H1 (cell line): Measurements from ENCODE around the gene RPS6KA2. TPM values are rescaled to one million over a fixed set of nuclear protein-coding genes. Genes with fewer than 3 reads are reported as not detected.

ENCODE experiments used
- CTCF ChIA-PET: fragments of 300-600 bp; sonication (Branson Sonifier 250); formaldehyde crosslinking; loops from one replicate; lab custom pipeline; 2021; ENCODE audit not compliant: partially characterized antibody; lab: Charles Lee
- POLR2A ChIA-PET: fragments of 300-600 bp; sonication (Branson Sonifier 250); formaldehyde crosslinking; loops from one replicate; lab custom pipeline; 2021; ENCODE audit warnings: inconsistent platforms; ENCODE audit not compliant: partially characterized antibody; lab: Charles Lee
- DNase-seq, 2 experiments: peaks; one replicate each; pipeline versions ENCODE4 v3.0.0 to v3.0.0-alpha.2; 2010 to 2022; ENCODE audit warnings: low spot score in 2 of 2, low read depth in 1 of 2, mixed read lengths in 1 of 2
- FAIRE-seq: peaks from 2 replicates; lab custom pipeline; 2011; peaks lifted over from hg19 to GRCh38; lab: Jason Lieb, UNC
- H2AFZ ChIP-seq: 2 replicates; pipeline ENCODE4 v1.8.1; 2012; ENCODE audit warnings: low read length, inconsistent platforms
- H2AK5ac ChIP-seq: 2 replicates; pipeline ENCODE4 v1.6.1; 2013; ENCODE audit warnings: low read depth, low read length
- H2BK120ac ChIP-seq: replicated peaks from 2 replicates; pipeline ENCODE3; 2013; ENCODE audit warnings: low read depth, low read length, inconsistent platforms
- H2BK12ac ChIP-seq: 2 replicates; pipeline ENCODE4 v1.6.1; 2013; ENCODE audit warnings: low read depth, low read length
- H2BK15ac ChIP-seq: 2 replicates; pipeline ENCODE4 v1.6.1; 2013; ENCODE audit warnings: low read length
- H2BK20ac ChIP-seq: 2 replicates; pipeline ENCODE4 v1.6.1; 2013; ENCODE audit warnings: low read length
- H2BK5ac ChIP-seq: 2 replicates; pipeline ENCODE4 v1.6.1; 2013; ENCODE audit warnings: low read depth, low read length
- H3K14ac ChIP-seq: 2 replicates; pipeline ENCODE4 v1.6.1; 2013; ENCODE audit warnings: inconsistent platforms; ENCODE audit not compliant: insufficient read length
- H3K18ac ChIP-seq: 2 replicates; pipeline ENCODE4 v1.6.1; 2013; ENCODE audit warnings: low read length; ENCODE audit errors: extremely low read depth
- H3K23ac ChIP-seq: 2 replicates; pipeline ENCODE4 v1.6.1; 2013; ENCODE audit warnings: inconsistent platforms; ENCODE audit not compliant: insufficient read length
- H3K23me2 ChIP-seq: 2 replicates; pipeline ENCODE4 v1.6.1; 2013; ENCODE audit warnings: low read depth, low read length
- H3K27ac ChIP-seq: 2 replicates; pipeline ENCODE4 v1.6.1; 2011; ENCODE audit warnings: low read depth, low read length, inconsistent platforms
- H3K27me3 ChIP-seq, 4 experiments: replicated peaks in 1 of 4; 1 replicate in 1 of 4; 2 replicates in 3 of 4; pipeline versions ENCODE4 v1.6.1 to v1.8.1; 2011 to 2013; ENCODE audit warnings: low read length in 3 of 4, mild to moderate bottlenecking in 3 of 4, inconsistent platforms in 2 of 4, mixed read lengths in 2 of 4, moderate library complexity in 1 of 4; ENCODE audit not compliant: control insufficient read depth in 3 of 4, insufficient read depth in 3 of 4; ENCODE audit errors: extremely low read depth in 1 of 4
- H3K36me3 ChIP-seq, 4 experiments: 2 replicates each; pipeline versions ENCODE4 v1.6.1 to v1.8.1; 2011 to 2013; ENCODE audit warnings: mild to moderate bottlenecking in 4 of 4, low read length in 3 of 4, moderate library complexity in 2 of 4, control low read depth in 1 of 4, inconsistent platforms in 1 of 4; ENCODE audit not compliant: insufficient read depth in 4 of 4, control insufficient read depth in 2 of 4
- H3K4ac ChIP-seq: replicated peaks from 2 replicates; pipeline ENCODE3; 2013; ENCODE audit warnings: low read length, low read depth, mixed read lengths, inconsistent platforms; ENCODE audit not compliant: insufficient read length
- H3K4me1 ChIP-seq, 4 experiments: replicated peaks in 1 of 4; 1 replicate in 1 of 4; 2 replicates in 3 of 4; pipeline versions ENCODE4 v1.6.1 to v1.8.1; 2011 to 2013; ENCODE audit warnings: low read length in 3 of 4, inconsistent platforms in 2 of 4, mixed read lengths in 1 of 4; ENCODE audit not compliant: insufficient read depth in 4 of 4, control insufficient read depth in 3 of 4
- H3K4me2 ChIP-seq, 2 experiments: 2 replicates each; pipeline versions ENCODE4 v1.6.1 to v1.8.1; 2011 to 2013; ENCODE audit warnings: low read depth in 2 of 2, low read length in 2 of 2, control low read depth in 1 of 2, inconsistent platforms in 1 of 2, mild to moderate bottlenecking in 1 of 2; ENCODE audit not compliant: insufficient read depth in 1 of 2
- H3K4me3 ChIP-seq, 4 experiments: fragments of 200-600, 300-600 bp in 1 of 4; sonication (generic), shearing (Covaris generic), sonication (Bioruptor Twin) in 1 of 4; 2 replicates each; pipeline versions ENCODE4 v1.5.1 to v1.8.1; 2011 to 2016; ENCODE audit warnings: low read length in 4 of 4, low read depth in 3 of 4, control low read depth in 2 of 4, inconsistent platforms in 2 of 4, mild to moderate bottlenecking in 2 of 4, mixed read lengths in 1 of 4, moderate library complexity in 1 of 4; ENCODE audit not compliant: insufficient read depth in 2 of 4; ENCODE audit errors: extremely low read depth in 1 of 4
- H3K56ac ChIP-seq: replicated peaks from 2 replicates; pipeline ENCODE3; 2013; ENCODE audit warnings: low read depth, mild to moderate bottlenecking, mixed read lengths, low read length, inconsistent platforms; ENCODE audit not compliant: insufficient read length
- H3K79me1 ChIP-seq: 2 replicates; pipeline ENCODE4 v1.6.1; 2013; ENCODE audit warnings: low read depth, low read length, control low read depth
- H3K79me2 ChIP-seq, 2 experiments: 2 replicates each; pipeline versions ENCODE4 v1.6.1 to v1.8.1; 2012 to 2013; ENCODE audit warnings: low read length in 2 of 2, mild to moderate bottlenecking in 2 of 2, inconsistent platforms in 1 of 2; ENCODE audit not compliant: insufficient read depth in 2 of 2, control insufficient read depth in 1 of 2
- H3K9ac ChIP-seq, 4 experiments: replicated peaks in 1 of 4; 1 replicate in 1 of 4; 2 replicates in 3 of 4; pipeline versions ENCODE4 v1.6.1 to v1.8.1; 2011 to 2013; ENCODE audit warnings: low read depth in 3 of 4, low read length in 3 of 4, control low read depth in 2 of 4, mild to moderate bottlenecking in 2 of 4, moderate library complexity in 2 of 4, inconsistent platforms in 1 of 4; ENCODE audit errors: extremely low read depth in 1 of 4
- H3K9me3 ChIP-seq, 2 experiments: 2 replicates each; pipeline versions ENCODE4 v1.6.1 to v1.8.1; 2012 to 2013; ENCODE audit warnings: mild to moderate bottlenecking in 2 of 2, moderate library complexity in 2 of 2, control low read depth in 1 of 2, inconsistent platforms in 1 of 2, low read depth in 1 of 2, low read length in 1 of 2, mixed read lengths in 1 of 2; ENCODE audit not compliant: insufficient read depth in 2 of 2
- H4K20me1 ChIP-seq, 2 experiments: replicated peaks in 1 of 2; 2 replicates each; pipeline versions ENCODE3 to v1.8.1; 2011 to 2013; ENCODE audit warnings: inconsistent platforms in 2 of 2, low read length in 2 of 2, mild to moderate bottlenecking in 1 of 2; ENCODE audit not compliant: insufficient read depth in 2 of 2, control insufficient read depth in 1 of 2
- H4K5ac ChIP-seq: 2 replicates; pipeline ENCODE4 v1.6.1; 2013; ENCODE audit warnings: low read length, low read depth, mixed read lengths, inconsistent platforms; ENCODE audit not compliant: insufficient read length
- H4K8ac ChIP-seq: 2 replicates; pipeline ENCODE4 v1.8.0; 2013; ENCODE audit warnings: mild to moderate bottlenecking, moderate library complexity, low read length, inconsistent platforms; ENCODE audit not compliant: insufficient read depth; ENCODE audit errors: extremely low read depth
- H4K91ac ChIP-seq: replicated peaks from 2 replicates; pipeline ENCODE3; 2013; ENCODE audit warnings: low read length, mixed read lengths, inconsistent platforms; ENCODE audit not compliant: insufficient read length
- BACH1 ChIP-seq: IDR thresholded peaks from 2 replicates; pipeline ENCODE4 v1.6.1; 2012; ENCODE audit warnings: low read length, improper control_type of control experiment
- CREB1 ChIP-seq: IDR thresholded peaks from 2 replicates; pipeline ENCODE4 v1.6.1; 2012; ENCODE audit warnings: inconsistent platforms
- EP300 ChIP-seq, 2 experiments: IDR thresholded peaks; 1 replicate in 1 of 2; 2 replicates in 1 of 2; pipeline ENCODE4 v1.6.1; 2011 to 2012; ENCODE audit warnings: low read depth in 2 of 2, low read length in 2 of 2, mild to moderate bottlenecking in 2 of 2, borderline replicate concordance in 1 of 2, inconsistent platforms in 1 of 2, moderate library complexity in 1 of 2
- EZH2 ChIP-seq: fragments of 200-600 bp; sonication (generic); IDR thresholded peaks from 2 replicates; pipeline ENCODE4 v1.7.1; 2012; ENCODE audit warnings: low read depth, mild to moderate bottlenecking, moderate library complexity, low read length, inconsistent platforms; ENCODE audit not compliant: severe bottlenecking
- GTF2F1 ChIP-seq: IDR thresholded peaks from 2 replicates; pipeline ENCODE4 v1.6.1; 2012; ENCODE audit warnings: low read depth, low read length, improper control_type of control experiment, borderline replicate concordance
- KDM5A ChIP-seq: fragments of 200-600 bp; IDR thresholded peaks from 2 replicates; pipeline ENCODE4 v1.7.1; 2012; ENCODE audit warnings: mild to moderate bottlenecking, low read length, inconsistent platforms, mixed read lengths
- NANOG ChIP-seq: IDR thresholded peaks from 2 replicates; pipeline ENCODE4 v1.6.1; 2011; ENCODE audit warnings: low read length, low read depth, mild to moderate bottlenecking, inconsistent platforms; ENCODE audit not compliant: insufficient read depth, poor library complexity, severe bottlenecking
- NRF1 ChIP-seq: IDR thresholded peaks from 2 replicates; pipeline ENCODE4 v1.6.1; 2011; ENCODE audit warnings: mild to moderate bottlenecking, low read depth, low read length, improper control_type of control experiment
- POLR2A ChIP-seq, 2 experiments: IDR thresholded peaks; 1 replicate in 1 of 2; 2 replicates in 1 of 2; pipeline ENCODE4 v1.6.1; 2011; ENCODE audit warnings: low read depth in 2 of 2, low read length in 2 of 2, mild to moderate bottlenecking in 2 of 2; ENCODE audit errors: control extremely low read depth in 1 of 2
- POLR2AphosphoS5 ChIP-seq: IDR thresholded peaks from 2 replicates; pipeline ENCODE4 v1.6.1; 2011; ENCODE audit warnings: low read depth, low read length
- RAD21 ChIP-seq, 2 experiments: IDR thresholded peaks in 1 of 2; conservative IDR thresholded peaks in 1 of 2; 2 replicates each; pipeline ENCODE4 v1.6.1; 2011; ENCODE audit warnings: low read depth in 2 of 2, low read length in 2 of 2, improper control_type of control experiment in 1 of 2, inconsistent platforms in 1 of 2, mild to moderate bottlenecking in 1 of 2, moderate library complexity in 1 of 2
- RBBP5 ChIP-seq: IDR thresholded peaks from 2 replicates; pipeline ENCODE4 v1.7.1; 2012; ENCODE audit warnings: low read depth, mild to moderate bottlenecking, inconsistent platforms, low read length, moderate library complexity, borderline replicate concordance
- WGBS, 2 experiments: shearing (Covaris generic) in 1 of 2; methylation state at CpG; one replicate each; pipeline versions ENCODE4 v1.1.6 to v1.1.7; 2013 to 2015; ENCODE audit warnings: low lambda C conversion rate in 2 of 2, mixed read lengths in 2 of 2, inconsistent platforms in 1 of 2, low coverage in 1 of 2, missing lambda C conversion rate in 1 of 2; ENCODE audit not compliant: insufficient replicate concordance in 2 of 2, insufficient coverage in 1 of 2, insufficient read length in 1 of 2; ENCODE audit errors: extremely low coverage in 1 of 2, missing lambda C conversion rate in 1 of 2; 5-methylcytosine and 5-hydroxymethylcytosine counted together
- polyA plus RNA-seq, 7 experiments: library from polyadenylated mRNA; depleted of rRNA in 3 of 7; stranded (reverse) in 5 of 7; unstranded in 2 of 7; fragments of >200 nt in 5 of 7; fragments of 200-250 nt in 2 of 7; gene quantifications; 1 replicate in 5 of 7; 2 replicates in 1 of 7; 4 replicates in 1 of 7; pipeline versions ENCODE4 v1.2.1 to v1.2.3, GENCODE V29; 2011 to 2013; ENCODE audit warnings: missing spikeins in 2 of 7, mixed read lengths in 2 of 7
- total RNA-seq: library from RNA; stranded (reverse); fragmentation: NEBNext Ultra II Directional; extraction: Animal tissue kit (Norgen Biotek cat#: 25700); gene quantifications from 2 replicates; pipeline ENCODE4 v1.2.1, GENCODE V29; 2021

The RPS6KA2 gene
- total and polyA plus RNA-seq, 2 of the 8 experiments (the other 6 are each of a cell fraction or from before 2014, with no cell fraction given): 8.8 to 25.7 TPM

GRCh38 chr6:166658792-166659150, 31.7 kb upstream of the RPS6KA2 start:
- H3K56ac ChIP-seq: no peak overlapping the region
- H3K4me1 ChIP-seq: peaks cover 0 to 17% (median 3%) of the 10 kb centered on the region in 4 experiments; a peak in 5 of 7 replicates
- H3K14ac ChIP-seq: no peak overlapping the region
- H4K5ac ChIP-seq: no peak overlapping the region
- FAIRE-seq: no peak
- no peak overlapping the region for H3K23ac ChIP-seq
- peaks cover 0 to 2% of the 10 kb centered on the region in 2 experiments for H4K20me1 ChIP-seq
- H2BK12ac ChIP-seq: no peak overlapping the region
- peaks cover 8% of the 10 kb centered on the region for H3K23me2 ChIP-seq
- no peak overlapping the region for H3K4me2 ChIP-seq
- no peak overlapping the region for H2AFZ ChIP-seq
- no peak overlapping the region for H4K8ac ChIP-seq
- WGBS, 2 experiments: 92% methylated on average over 9 of the region's 9 CpGs; no CpG with 5 or more reads in 1 of the 2 experiments
- no peak overlapping the region for H2BK15ac ChIP-seq
- no peak overlapping the region for H3K4ac ChIP-seq
- H3K18ac ChIP-seq: no peak overlapping the region
- H3K9ac ChIP-seq: no peak overlapping the region
- peaks cover 0 to 27% (median 14%) of the 10 kb centered on the region in 4 experiments; a peak in 6 of 7 replicates for H3K27me3 ChIP-seq
- H4K91ac ChIP-seq: no peak overlapping the region
- no peak overlapping the region for H2BK20ac ChIP-seq
- H3K4me3 ChIP-seq: no peak overlapping the region
- H3K27ac ChIP-seq: no peak overlapping the region
- no peak overlapping the region for H2BK120ac ChIP-seq
- no peak overlapping the region for H2AK5ac ChIP-seq
- CTCF ChIA-PET: interaction anchor here (0.8 kb wide), 1 partner anchor 38 kb away, joined by 3 read pairs; no protein-coding TSS in a partner anchor
- H3K9me3 ChIP-seq: no peaks in the 10 kb centered on the region
- DNase-seq: no peak
- POLR2A ChIA-PET: no interaction called here
- no peaks in the 10 kb centered on the region for H3K36me3 ChIP-seq
- H2BK5ac ChIP-seq: no peak overlapping the region
- H3K79me2 ChIP-seq: no peaks in the 10 kb centered on the region
- TF ChIP-seq BACH1: no peak
- TF ChIP-seq GTF2F1: no peak
- TF ChIP-seq POLR2AphosphoS5: no peak
- TF ChIP-seq RAD21 (IDR thresholded peaks at IDR 0.05 in 1 of 2, conservative IDR thresholded peaks at IDR 0.05 in 1 of 2; ENCODE audit: low read depth in 2 of 2, low read length in 2 of 2): no peak
- no peak for TF ChIP-seq NRF1
- TF ChIP-seq POLR2A (IDR thresholded peaks at IDR 0.05; ENCODE audit: control extremely low read depth in 1 of 2, low read depth in 2 of 2, low read length in 2 of 2): no peak
- no peak for TF ChIP-seq EP300 (IDR thresholded peaks at IDR 0.05; ENCODE audit: borderline replicate concordance in 1 of 2, low read depth in 2 of 2, low read length in 2 of 2)
- no peak for TF ChIP-seq KDM5A
- no peak for TF ChIP-seq CREB1
- TF ChIP-seq RBBP5: no peak
- no peak for TF ChIP-seq NANOG
- TF ChIP-seq EZH2: no peak
- no peaks in the 10 kb centered on the region for H3K79me1 ChIP-seq
